Amygdala (tissue), 56 donors: Measurements from ENCODE around the gene IPPK.
"Not testable (repeated sequence)": the region's sequence is repeated elsewhere in the genome, so short reads cannot be mapped to it uniquely, and the experiment has no call there.

ENCODE experiments used
- DNase-seq, 56 donors: peaks; one replicate each; lab custom pipeline; 2025; lab: John Stamatoyannopoulos, UW

Gene IPPK

GRCh38 chr9:92639791-92640271 lies 30.1 kb downstream of the IPPK start:
- no peak for DNase-seq

DNA sequence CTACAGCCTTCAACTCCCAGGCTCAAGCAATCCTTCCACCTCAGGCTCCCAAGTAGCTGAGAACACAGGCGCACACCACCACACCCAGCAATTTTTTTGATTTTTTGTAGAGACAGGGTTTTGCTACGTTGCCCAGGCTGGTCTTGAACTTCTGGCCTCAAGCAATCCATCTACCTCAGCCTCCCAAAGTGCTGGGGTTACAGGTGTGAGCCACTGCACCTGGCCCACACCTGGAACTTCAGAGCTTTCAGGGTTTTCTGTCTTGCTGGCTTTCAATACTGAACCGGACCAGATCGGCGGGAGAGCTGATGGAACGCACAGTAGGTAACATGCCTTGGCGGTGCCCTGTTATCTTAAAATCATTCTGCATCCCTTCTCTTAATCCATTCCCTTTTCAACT lies 30.8 kb downstream of the IPPK start:
- DNase-seq = no peak

DNA sequence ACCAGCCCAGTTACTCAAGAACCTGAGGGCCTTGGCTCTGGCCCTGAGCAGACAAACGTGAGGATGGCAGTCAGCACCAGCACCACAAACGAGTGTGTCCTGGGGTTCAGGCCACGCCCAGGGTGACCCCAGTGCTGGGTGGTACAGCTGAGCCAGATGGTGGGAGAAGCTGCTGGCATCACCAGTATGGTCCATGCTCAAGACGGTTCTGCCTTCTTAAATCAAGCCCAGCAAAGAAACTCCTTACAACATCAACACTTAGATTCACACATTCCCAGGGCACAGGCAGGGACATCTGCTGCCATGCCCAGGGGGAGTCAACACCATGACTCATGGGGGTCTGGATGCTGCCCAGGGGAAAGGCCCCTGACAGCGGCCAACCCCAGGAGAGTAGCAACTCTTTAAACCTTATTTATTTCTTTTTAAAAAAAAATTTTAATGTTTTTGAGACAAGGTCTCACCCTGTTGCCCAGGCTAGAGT lies 31.3 kb downstream of the IPPK start:
- DNase-seq = no peak

DNA sequence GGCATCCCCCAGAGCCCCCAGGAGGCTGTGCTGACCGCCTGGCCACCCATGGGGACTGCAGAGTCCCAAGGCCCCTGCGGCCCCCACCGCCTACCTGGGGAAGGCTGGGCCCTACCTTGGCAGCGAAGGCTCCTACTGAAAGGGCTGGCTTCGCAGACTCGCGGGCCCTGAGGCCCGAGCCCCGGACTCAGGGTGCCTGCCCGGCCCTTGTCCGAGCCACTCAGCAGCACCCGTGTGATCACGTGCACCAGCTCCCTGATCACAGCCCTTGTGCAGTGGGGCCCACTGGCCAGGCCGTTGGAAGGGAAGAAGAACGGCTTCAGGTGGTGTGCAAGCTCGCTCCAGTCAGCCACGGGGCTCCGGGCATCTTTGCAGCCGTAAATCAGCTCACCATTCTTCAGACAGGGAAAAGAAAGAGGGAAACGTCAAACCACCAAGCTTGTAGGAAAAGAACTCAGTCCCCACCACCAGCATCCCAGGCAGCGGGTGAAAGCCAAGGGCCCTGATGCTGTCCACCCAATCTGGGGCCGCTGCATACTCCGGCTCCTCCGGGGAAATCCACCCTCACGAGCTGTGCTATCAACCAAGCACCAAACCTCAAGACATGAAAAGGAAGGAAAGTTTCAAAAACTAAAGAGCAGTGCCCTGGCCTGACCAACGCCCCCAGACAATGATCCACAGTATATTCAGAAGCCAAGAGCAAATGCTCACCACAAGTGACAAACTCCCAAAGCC lies 31.9 kb downstream of the IPPK start:
- no peak for DNase-seq

DNA sequence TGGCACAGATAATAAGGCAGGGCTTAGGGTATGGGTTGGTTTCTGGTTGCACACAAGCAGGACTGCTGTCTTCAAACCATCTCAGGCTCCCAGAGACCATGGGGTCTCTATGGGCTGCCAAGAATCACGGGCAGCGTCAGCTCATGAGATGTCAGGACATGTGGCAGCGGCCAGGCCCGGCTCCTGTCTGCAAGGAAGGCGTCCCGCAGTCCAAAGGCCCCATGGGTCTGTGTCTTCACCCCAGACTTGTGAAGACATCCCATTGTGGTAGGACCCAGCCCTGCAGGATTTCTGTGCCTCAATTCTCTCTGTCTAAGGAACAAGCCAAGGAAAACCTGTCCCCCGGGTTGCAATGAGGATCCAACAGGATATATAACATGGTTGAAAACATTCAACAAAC lies 32.6 kb downstream of the IPPK start:
- DNase-seq = no peak

- DNase-seq = no peak
Measured at GRCh38 chr9:92636627-92637026, 33.3 kb downstream of the IPPK start.

DNA sequence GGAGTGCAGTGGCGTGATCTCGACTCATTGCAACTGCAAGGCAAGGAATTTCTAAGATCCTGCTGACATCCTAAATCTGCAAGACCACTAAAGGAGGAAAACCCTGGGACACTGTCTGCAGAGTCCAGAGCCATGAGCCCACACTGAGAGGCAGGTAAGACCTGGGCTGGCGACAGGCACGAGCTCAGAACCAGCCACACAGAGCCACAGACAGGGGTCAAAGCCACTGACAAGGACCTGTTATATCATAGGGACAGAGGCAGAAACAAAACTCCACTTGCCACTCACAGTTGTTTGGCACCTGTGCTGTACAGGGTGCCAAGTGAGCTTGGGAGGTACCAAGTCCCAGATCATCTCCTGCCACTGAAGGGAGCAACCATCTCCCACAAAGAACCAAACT lies 34.2 kb downstream of the IPPK start:
- DNase-seq = no peak

DNA sequence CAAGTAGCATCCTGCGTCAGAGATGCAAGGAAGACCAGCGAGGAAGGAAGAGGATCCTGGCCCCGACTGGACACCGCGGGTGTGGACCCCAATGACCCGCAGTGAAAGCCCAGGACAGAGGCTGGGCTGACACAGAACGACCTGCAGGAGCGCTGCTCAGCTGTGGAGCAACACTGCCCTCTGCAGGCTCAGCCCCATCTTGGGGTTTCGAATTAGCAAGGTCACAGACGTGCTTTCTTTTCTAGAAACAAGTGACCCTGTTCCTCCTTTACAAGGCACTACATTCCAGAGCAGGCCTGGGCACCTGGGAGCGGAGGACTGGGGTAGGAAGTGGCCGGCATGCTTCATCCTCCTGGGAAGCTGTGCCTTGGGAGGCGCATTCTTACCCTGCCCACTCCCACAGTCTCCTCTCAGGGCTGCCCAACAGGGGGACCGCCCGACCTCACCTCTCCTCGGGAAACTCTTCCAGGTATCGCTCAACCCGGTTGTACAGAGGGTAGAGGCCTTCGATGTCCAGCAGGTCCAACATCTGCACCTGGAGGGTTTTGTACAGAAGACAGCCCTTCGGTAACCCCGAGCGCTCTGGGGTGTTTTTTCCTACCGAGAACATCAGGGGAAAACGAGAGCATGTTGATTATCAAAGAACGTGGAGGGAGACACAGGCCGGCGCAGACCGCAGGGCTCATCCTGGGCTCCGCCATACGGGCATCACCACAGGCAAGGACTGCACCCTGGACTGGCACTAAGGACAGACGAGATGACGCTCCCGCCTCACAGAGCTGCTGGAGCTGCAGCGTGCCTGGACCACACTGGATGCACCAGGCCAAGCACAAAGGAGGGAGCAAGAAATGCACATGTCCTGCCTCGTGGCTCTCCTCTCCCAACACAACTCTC lies 35.0 kb downstream of the IPPK start:
- DNase-seq = peak in 40 of 56 donors; percentile 6 to 76 (median 42)

DNA sequence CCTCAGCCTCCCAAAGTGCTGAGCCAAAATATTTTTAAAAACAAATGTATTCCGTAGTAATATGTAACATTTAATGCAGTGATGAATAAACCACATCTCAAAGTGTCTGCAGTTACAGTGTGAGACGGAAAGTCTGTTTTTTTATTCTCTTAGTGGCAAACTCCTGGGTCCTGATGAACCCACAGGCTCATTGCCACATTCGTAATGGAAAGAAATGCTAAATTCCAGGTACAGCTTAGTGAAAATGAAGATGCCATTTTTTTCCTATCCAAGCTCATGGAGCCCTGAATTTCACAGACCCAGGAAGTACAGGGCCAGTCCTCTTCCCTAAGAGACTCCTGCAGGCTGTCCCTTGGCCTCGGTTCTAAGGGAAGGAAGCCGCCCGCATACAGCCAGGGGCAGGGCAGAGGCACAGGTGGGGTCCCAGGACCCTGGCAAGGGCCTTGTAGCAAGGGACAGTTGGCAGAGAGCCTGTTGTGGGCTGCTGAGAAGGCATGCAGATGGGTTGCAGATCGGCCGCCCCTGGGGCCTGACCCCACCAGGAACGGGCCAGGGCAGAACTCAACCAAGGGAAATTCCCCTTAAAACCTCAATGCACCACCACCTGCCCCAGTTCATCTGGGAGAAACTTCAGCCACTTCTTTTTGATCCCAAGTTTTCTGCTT lies 36.2 kb downstream of the IPPK start:
- DNase-seq = no peak

DNA sequence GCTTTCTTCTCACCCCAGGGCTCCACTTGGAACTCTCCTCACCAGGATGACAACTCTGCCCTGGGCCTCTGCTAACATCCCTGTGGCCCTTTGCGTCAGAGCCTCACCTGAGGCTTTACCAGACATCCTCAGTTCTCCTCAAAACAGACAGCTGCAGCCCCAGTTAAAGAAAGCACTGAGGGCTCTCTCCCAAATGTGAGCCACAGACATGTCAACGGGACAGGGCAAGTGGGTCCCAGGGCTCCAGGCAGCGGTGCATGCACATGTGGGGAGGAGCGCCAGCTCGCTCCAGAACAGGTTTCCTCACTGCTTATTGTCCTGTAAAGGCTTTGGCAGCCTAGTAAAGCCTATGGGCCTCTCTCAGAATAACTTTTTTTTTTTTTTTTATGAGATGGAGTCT lies 37.3 kb downstream of the IPPK start:
- no peak for DNase-seq

DNA sequence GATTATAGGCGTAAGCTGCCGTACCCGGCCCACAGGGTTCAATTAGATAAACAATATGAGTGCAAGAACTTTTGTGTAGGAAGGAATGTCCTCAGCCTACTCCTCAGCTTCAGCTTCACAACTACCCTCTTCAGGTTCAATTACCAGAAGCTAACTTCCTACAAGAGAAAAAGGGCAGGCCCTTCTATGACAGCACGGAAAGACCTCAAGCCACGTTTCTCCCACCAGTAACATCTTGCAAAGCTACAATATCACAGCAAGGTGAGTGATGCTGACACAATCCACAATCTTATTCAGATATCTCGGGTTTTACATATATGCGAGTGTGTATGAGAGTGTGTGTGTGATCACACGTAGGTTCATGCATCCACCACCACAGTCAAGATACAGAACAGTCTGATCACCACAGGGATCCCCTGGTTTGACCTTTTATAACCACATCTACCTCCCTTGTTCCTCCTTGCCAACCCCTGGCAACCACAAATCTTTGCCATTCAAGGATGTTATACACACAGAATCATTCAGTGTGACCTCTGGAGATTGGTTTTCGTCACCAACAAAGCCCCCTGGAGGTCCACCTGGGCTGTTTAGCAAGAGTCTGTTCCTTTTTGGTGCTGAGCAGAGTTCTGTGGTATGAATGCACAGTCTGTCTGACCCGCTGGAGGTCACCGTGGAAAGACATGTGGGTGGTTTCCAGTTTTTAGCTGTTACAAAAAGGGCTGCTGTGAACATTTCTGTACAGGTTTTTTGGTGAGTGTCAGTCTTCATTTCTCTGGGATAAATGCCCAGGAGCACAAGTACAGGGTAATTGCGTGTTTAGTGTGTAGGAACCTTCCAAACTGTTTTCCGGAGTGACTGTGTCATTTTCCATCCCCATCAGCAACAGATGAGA lies 38.2 kb downstream of the IPPK start:
- no peak for DNase-seq

DNA sequence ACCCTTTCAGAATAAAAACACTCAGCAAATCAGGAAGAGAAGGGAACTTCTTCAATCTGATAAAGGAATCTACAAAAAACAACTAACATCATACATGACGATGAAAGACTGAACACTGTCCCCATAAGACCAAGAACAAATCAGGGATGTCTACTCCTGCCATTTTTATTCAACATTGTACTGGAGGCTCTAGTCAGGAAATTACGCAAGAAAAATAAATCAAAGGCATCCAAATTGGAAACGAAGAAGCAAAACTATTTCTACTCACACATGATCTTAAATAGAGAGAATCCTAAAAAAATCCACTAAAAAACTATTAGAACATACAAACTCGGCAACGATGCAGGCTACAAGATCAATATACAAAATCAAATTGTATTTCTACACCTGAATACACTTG lies 42.3 kb downstream of the IPPK start:
- DNase-seq = no peak

DNA sequence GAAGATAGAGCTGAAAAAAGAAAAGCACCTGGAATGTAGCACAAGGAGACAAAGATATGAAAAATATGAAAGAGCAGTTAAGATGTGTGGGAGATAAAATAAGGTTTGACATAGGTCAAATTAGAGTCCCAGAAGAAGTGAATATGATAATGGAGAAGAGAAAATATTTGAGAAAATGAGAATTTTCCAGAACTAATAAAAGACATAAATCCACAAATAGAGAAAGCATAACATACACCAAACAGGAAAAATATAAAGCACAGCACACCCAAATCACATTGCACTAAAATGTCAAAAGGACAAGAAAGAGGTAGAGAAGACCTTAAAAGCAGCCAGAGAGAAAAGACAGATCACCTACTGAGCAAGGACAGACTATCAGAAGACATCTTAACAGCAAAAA lies 43.4 kb downstream of the IPPK start:
- no peak for DNase-seq

DNA sequence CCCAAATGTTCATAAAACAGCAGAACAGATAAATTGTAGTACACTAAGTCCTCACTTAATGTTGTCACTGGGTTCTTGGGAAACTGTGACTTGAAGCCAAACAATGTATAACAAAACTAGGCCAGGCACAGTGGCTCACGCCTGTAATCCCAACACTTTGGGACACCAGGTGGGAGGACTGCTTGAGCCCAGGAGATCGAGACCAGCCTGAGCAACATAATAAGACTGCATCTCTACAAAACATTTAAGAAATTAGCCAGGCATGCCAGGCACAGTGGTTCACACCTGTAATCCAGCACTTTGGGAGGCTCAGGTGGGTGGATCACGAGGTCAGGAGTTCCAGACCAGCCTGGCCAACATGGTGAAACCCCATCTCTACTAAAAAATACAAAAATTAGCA lies 46.0 kb downstream of the IPPK start:
- DNase-seq = not testable (repeated sequence)

- no peak for DNase-seq
Measured at GRCh38 chr9:92620845-92621244, 49.1 kb downstream of the IPPK start.

DNA sequence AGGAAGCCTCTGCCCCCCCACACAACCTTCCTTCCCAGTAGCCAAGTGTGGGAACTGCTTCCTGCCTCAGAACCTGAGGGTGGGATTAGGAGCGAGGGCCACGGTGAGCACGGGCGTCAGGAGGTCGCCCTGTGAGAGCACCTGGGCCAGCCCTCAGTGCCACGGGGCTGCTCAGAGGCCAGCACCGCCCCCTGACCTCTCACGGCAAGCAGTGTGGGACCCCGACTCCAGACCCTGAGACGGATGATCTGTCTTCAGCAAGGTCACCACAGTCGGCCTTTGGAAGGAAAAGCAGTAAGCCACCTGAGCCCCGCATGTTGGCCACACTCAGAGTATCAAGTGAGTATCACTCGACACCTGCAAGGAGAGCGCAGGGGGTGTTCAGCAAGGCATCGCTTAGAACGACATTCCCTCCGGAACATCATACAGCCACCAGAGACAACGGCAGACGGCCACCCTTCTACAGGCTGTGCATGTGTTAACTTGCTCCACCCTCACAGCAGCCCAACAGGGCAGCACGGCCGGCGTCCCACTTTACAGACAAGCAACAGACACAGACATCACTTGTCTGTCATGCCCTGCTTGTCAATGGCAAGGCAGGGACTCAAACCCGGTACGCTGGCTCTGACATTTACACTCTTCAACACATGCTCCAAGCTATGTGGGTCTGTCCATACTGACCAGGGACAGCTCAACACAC lies 50.2 kb downstream of the IPPK start:
- DNase-seq = no peak

DNA sequence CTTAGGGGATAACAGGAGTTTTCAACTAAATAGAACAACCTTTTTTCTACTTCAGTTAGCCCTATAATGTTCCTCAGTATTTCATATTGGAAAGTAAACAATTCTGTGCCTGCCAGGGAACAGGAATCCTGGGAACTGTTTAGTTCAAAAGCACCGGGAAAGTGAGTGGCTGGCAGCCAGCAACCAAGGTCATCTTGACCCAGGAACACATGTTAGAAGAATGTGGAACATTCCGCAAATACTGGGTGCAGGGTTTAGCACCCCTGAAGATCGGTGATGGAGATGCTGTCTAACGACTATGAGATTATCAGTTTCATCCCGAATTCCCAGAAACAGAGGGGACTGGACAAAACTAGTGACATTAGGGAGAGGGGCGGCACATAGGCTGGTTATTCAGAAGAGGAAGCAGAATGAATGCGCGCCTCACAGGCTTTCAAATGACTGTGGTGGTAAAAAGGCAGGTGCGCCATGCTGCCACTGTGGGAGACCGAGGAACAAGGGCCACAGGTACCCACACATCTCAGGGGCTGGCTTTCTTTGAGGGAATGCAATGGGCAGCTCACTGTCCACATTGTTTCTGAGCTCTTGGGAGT lies 51.2 kb downstream of the IPPK start:
- DNase-seq = no peak

DNA sequence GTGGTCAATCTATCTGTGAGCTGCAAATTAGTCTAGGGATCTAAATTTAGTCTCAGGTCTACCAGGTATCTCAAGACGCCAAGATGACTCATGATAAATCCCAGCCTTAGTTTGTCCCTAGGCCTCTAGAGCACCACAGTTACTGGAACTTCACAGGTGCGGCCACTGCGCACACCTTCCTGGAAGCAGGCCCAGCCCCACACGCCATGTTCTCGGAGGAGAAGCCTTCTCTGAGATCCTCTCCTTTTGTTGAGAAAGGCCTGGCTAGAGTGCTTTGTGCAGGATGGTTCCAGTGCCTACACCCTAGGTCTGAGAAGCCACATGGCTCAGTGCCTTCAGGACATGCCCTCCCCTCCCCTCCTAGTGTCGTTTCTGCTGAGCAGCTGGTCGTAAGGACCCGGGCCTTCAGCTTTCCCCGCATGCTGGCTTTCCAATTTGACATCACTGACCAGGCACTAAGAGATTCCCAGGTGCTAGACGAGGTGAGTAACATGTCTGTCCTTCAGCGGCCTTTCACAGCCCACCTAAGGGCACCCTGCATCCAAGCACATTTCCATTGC lies 51.9 kb downstream of the IPPK start:
- no peak for DNase-seq
